Measurements from ENCODE around the gene ATM. TPM values are rescaled to one million over a fixed set of nuclear protein-coding genes. Genes with fewer than 3 reads are reported as not detected.

The ATM gene
- total RNA-seq: 117 and 144 TPM in 2 replicates

DNA sequence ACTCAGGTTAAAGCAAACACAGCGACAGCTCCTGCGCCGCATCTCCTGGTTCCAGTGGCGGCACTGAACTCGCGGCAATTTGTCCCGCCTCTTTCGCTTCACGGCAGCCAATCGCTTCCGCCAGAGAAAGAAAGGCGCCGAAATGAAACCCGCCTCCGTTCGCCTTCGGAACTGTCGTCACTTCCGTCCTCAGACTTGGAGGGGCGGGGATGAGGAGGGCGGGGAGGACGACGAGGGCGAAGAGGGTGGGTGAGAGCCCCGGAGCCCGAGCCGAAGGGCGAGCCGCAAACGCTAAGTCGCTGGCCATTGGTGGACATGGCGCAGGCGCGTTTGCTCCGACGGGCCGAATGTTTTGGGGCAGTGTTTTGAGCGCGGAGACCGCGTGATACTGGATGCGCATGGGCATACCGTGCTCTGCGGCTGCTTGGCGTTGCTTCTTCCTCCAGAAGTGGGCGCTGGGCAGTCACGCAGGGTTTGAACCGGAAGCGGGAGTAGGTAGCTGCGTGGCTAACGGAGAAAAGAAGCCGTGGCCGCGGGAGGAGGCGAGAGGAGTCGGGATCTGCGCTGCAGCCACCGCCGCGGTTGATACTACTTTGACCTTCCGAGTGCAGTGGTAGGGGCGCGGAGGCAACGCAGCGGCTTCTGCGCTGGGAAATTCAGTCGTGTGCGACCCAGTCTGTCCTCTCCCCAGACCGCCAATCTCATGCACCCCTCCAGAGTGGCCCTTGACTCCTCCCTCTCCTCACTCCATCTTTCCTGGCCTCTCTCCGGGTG lies at the start of gene ATM, which contains the start of gene NPAT:
Gene ATM (plus strand): TSS at position 494 of the 774 bp plus-strand sequence. CDS start 4,558 bp downstream, outside the sequence.
Gene NPAT (minus strand): TSS at position 65 of the 774 bp plus-strand sequence. CDS start 102 bp downstream, outside the sequence.

Other genes starting within 250 kb of the ATM start
- gene CUL5, start 214.2 kb upstream of the ATM start, total RNA-seq: 34.1 and 35.4 TPM in 2 replicates
- gene ACAT1, start 101.5 kb upstream of the ATM start, total RNA-seq: 88.1 and 101 TPM in 2 replicates
- gene NPAT, start 429 bp upstream of the ATM start, total RNA-seq: 7.7 and 8.1 TPM in 2 replicates
- gene C11orf65, start 244.5 kb downstream of the ATM start, total RNA-seq: 0.83 and 1.3 TPM in 2 replicates

Data from smooth muscle cell of bladder (primary cell).